T-helper 1 cell treated with Interleukin-12 subunit alpha and Interleukin-12 subunit beta and Interleukin-4 antibody, amounts not matched to agents 30 μg/mL and 1 μg/mL, for 36 hours (primary cell): Measurements from ENCODE around the gene PELI1.

Source experiments
- H3K27ac Mint-ChIP-seq: one replicate; pipeline ENCODE4 v1.8.0; 2021; ENCODE audit warnings: mild to moderate bottlenecking, mixed read lengths
- H3K27me3 Mint-ChIP-seq: one replicate; pipeline ENCODE4 v1.8.0; 2021; ENCODE audit warnings: low read depth, mixed read lengths
- H3K36me3 Mint-ChIP-seq: one replicate; pipeline ENCODE4 v1.8.0; 2021; ENCODE audit warnings: low read depth, mixed read lengths
- H3K4me1 Mint-ChIP-seq: one replicate; pipeline ENCODE4 v1.8.0; 2021; ENCODE audit warnings: low read depth, mixed read lengths
- H3K4me3 Mint-ChIP-seq: one replicate; pipeline ENCODE4 v1.8.0; 2021; ENCODE audit warnings: mild to moderate bottlenecking, moderate library complexity, mixed read lengths
- H3K9me3 Mint-ChIP-seq: one replicate; pipeline ENCODE4 v1.8.0; 2021; ENCODE audit warnings: mixed read lengths

Gene PELI1

GRCh38 chr2:64063454-64063853, 80.8 kb downstream of the PELI1 start:
- H3K4me3 Mint-ChIP-seq = no peak overlapping the region

GRCh38 chr2:64062840-64063239, 81.4 kb downstream of the PELI1 start:
- Mint-ChIP-seq H3K36me3 (peaks cover 2% of the 10 kb centered on the region), H3K27ac (no peak overlapping the region), H3K4me1 (peaks cover 17% of the 10 kb centered on the region), H3K27me3 (no peaks in the 10 kb centered on the region), H3K9me3 (no peaks in the 10 kb centered on the region), H3K4me3 (no peak overlapping the region)

More at GRCh38 chr2:64063454-64063853, 80.8 kb downstream of the PELI1 start:
- Mint-ChIP-seq H3K27me3 (no peaks in the 10 kb centered on the region), H3K27ac (peak overlapping the region; percentile 49), H3K36me3 (peaks cover 2% of the 10 kb centered on the region), H3K9me3 (no peaks in the 10 kb centered on the region), H3K4me1 (peaks cover 17% of the 10 kb centered on the region)

DNA sequence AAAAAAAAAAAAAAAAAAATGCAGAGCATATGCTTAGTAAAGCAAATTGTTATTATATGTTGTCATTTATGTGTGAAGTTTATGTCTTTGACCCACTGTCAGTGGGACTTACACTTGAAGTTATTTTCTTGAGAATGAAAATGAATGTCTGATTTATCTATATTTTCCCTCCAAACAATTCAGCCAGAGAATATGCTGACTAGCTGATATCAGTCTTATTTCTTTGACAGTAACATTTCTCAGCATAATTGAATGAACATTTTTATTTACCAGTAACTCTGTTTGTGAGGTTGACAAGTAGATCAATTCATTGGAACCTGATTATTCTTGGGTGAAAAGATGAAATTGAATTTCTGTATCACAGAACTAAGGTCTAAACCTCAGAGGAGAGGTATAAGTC, 85.0 kb downstream of the PELI1 start:
- H3K9me3 Mint-ChIP-seq = no peaks in the 10 kb centered on the region
- no peak overlapping the region for H3K4me3 Mint-ChIP-seq
- H3K27ac Mint-ChIP-seq = no peak overlapping the region
- H3K36me3 Mint-ChIP-seq = no peaks in the 10 kb centered on the region
- no peaks in the 10 kb centered on the region for H3K27me3 Mint-ChIP-seq
- H3K4me1 Mint-ChIP-seq = peaks cover 12% of the 10 kb centered on the region

- Mint-ChIP-seq H3K27me3 (no peaks in the 10 kb centered on the region), H3K36me3 (no peaks in the 10 kb centered on the region), H3K9me3 (no peaks in the 10 kb centered on the region), H3K4me3 (no peak overlapping the region), H3K27ac (no peak overlapping the region), H3K4me1 (peaks cover 17% of the 10 kb centered on the region)
These were observed 88.2 kb downstream of the PELI1 start for GRCh38 chr2:64056021-64056420.

DNA sequence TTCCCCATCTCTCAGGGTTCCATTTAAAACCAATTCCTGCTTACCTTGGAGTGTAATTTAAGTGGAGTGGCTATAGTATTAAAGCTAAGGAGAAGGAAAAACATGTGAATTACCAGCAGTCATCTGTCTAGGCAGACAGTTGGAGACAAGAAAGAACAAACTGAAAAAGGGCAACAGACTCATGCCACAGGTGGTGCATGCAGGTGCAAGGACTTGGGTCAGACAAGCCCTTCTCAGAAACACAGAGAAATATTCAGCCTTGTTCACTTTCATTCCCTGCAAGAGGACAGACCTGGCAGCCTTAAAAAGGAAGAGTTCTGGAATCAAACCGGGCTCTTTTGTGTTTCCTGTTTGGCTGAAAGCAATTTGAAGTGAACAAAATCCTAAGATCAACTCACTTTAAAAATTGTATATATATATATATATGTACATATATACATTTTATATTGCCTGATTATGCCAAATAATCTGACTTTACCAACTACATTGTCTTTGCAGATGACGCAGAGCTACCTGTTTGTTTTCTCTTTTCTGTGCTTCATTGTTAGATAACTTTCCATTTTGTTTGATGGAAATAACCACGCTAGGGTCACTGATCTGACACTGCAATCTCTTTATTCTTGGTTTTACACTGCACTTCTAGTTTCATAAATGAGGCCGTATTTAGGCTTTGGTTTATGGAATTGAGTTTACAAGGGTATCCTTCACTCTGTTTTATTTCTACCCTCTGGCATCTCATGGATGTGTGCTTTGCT, 89.9 kb downstream of the PELI1 start:
- H3K9me3 Mint-ChIP-seq = no peaks in the 10 kb centered on the region
- H3K4me1 Mint-ChIP-seq = peaks cover 25% of the 10 kb centered on the region
- H3K36me3 Mint-ChIP-seq = no peaks in the 10 kb centered on the region
- no peak overlapping the region for H3K27ac Mint-ChIP-seq
- no peak overlapping the region for H3K4me3 Mint-ChIP-seq
- H3K27me3 Mint-ChIP-seq = no peaks in the 10 kb centered on the region

GRCh38 chr2:64052463-64053241, 91.6 kb downstream of the PELI1 start:
- Mint-ChIP-seq H3K27me3 (no peaks in the 10 kb centered on the region), H3K9me3 (no peaks in the 10 kb centered on the region), H3K4me3 (no peak overlapping the region), H3K4me1 (peaks cover 25% of the 10 kb centered on the region), H3K27ac (no peak overlapping the region), H3K36me3 (no peaks in the 10 kb centered on the region)

DNA sequence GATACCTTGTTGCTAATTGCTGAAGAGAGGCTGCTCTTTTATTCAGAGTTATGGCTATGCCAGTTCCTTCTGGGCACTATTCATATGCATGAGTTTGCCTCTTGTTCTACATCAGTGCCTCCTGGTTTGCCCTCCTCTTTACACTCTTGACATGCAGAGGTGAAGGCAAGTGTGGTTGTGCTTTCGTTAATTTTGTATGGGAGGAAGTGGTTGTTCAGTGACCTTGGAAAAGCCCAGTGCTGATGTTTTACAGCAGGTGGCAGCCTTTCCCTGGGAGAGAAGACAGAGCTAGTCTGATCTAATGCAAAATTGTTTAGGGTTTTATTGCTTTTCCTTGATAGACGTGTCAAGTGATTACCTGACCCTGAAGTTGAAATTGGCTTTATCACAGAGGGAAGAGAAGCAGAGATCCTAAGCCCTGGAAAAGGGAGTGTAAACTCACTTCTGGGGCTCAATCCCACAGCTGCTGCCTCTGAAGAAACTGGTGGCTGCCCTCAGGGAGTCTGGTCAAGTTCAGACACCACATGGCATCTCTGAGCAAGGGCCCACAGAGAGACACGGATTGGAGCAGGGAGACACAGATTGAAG, 94.5 kb downstream of the PELI1 start:
- no peak overlapping the region for H3K4me3 Mint-ChIP-seq
- no peaks in the 10 kb centered on the region for H3K27me3 Mint-ChIP-seq
- peak overlapping the region; percentile 50 for H3K27ac Mint-ChIP-seq
- no peaks in the 10 kb centered on the region for H3K9me3 Mint-ChIP-seq
- peaks cover 22% of the 10 kb centered on the region for H3K4me1 Mint-ChIP-seq
- H3K36me3 Mint-ChIP-seq = no peaks in the 10 kb centered on the region

- H3K27ac Mint-ChIP-seq = no peak overlapping the region
- H3K36me3 Mint-ChIP-seq = no peaks in the 10 kb centered on the region
These were observed 98.3 kb downstream of the PELI1 start for GRCh38 chr2:64045938-64046337.

More at GRCh38 chr2:64045938-64046337, 98.3 kb downstream of the PELI1 start:
- Mint-ChIP-seq H3K27me3 (no peaks in the 10 kb centered on the region), H3K4me1 (peaks cover 11% of the 10 kb centered on the region), H3K4me3 (no peak overlapping the region), H3K9me3 (no peaks in the 10 kb centered on the region)
